ENCODE results near the gene ALKAL2.

Gene ALKAL2

GRCh38 chr2:271917-272316 lies 16.0 kb downstream of the ALKAL2 start:
- DNase-seq (ENCODE audit: low read depth in 1 of 2, low spot score in 1 of 2) = no peak

- no peak for DNase-seq (ENCODE audit: low read depth in 1 of 2, low spot score in 1 of 2)
Measured at GRCh38 chr2:270861-271260, 17.0 kb downstream of the ALKAL2 start.

GRCh38 chr2:269356-270030 lies 18.4 kb downstream of the ALKAL2 start:
- DNase-seq (ENCODE audit: low read depth in 1 of 2, low spot score in 1 of 2) = no peak

GRCh38 chr2:268323-268722 lies 19.6 kb downstream of the ALKAL2 start:
- no peak for DNase-seq (ENCODE audit: low read depth in 1 of 2, low spot score in 1 of 2)

- DNase-seq (ENCODE audit: low read depth in 1 of 2, low spot score in 1 of 2) = peak; percentile 88 to 94
Measured at GRCh38 chr2:264493-265468, 23.1 kb downstream of the ALKAL2 start, which contains the start of gene ACP1. TSS of gene ACP1 (plus strand) at chr2:264947. CDS start at chr2:264965, 18 bp downstream.

GRCh38 chr2:263774-264492 lies 24.0 kb downstream of the ALKAL2 start, which contains the start of gene SH3YL1:
TSS of gene SH3YL1 (minus strand) at chr2:264032. CDS start at chr2:263984, 48 bp downstream.
- peak; percentile 44 to 45 for DNase-seq (ENCODE audit: low read depth in 1 of 2, low spot score in 1 of 2)

GRCh38 chr2:263022-263738 lies 24.7 kb downstream of the ALKAL2 start:
- DNase-seq (ENCODE audit: low read depth in 1 of 2, low spot score in 1 of 2) = no peak

GRCh38 chr2:262117-262516 lies 25.8 kb downstream of the ALKAL2 start:
- DNase-seq (ENCODE audit: low read depth in 1 of 2, low spot score in 1 of 2) = no peak

- DNase-seq (ENCODE audit: low read depth in 1 of 2, low spot score in 1 of 2) = no peak
Measured at GRCh38 chr2:260507-261161, 27.3 kb downstream of the ALKAL2 start.

- no peak for DNase-seq (ENCODE audit: low read depth in 1 of 2, low spot score in 1 of 2)
Measured at GRCh38 chr2:259789-260331, 28.0 kb downstream of the ALKAL2 start.

- no peak for DNase-seq (ENCODE audit: low read depth in 1 of 2, low spot score in 1 of 2)
Measured at GRCh38 chr2:258933-259332, 29.0 kb downstream of the ALKAL2 start.

- DNase-seq (ENCODE audit: low read depth in 1 of 2, low spot score in 1 of 2) = no peak
Measured at GRCh38 chr2:257842-258241, 30.0 kb downstream of the ALKAL2 start.

GRCh38 chr2:257429-257828 lies 30.5 kb downstream of the ALKAL2 start:
- no peak for DNase-seq (ENCODE audit: low read depth in 1 of 2, low spot score in 1 of 2)

GRCh38 chr2:256094-256493 lies 31.8 kb downstream of the ALKAL2 start:
- DNase-seq (ENCODE audit: low read depth in 1 of 2, low spot score in 1 of 2) = no peak

- no peak for DNase-seq (ENCODE audit: low read depth in 1 of 2, low spot score in 1 of 2)
Measured at GRCh38 chr2:255195-255594, 32.7 kb downstream of the ALKAL2 start.

GRCh38 chr2:254241-254640 lies 33.6 kb downstream of the ALKAL2 start:
- DNase-seq (ENCODE audit: low read depth in 1 of 2, low spot score in 1 of 2) = no peak

- no peak for DNase-seq (ENCODE audit: low read depth in 1 of 2, low spot score in 1 of 2)
Measured at GRCh38 chr2:253202-253638, 34.7 kb downstream of the ALKAL2 start.

GRCh38 chr2:252001-252602 lies 35.8 kb downstream of the ALKAL2 start:
- DNase-seq (ENCODE audit: low read depth in 1 of 2, low spot score in 1 of 2) = no peak

GRCh38 chr2:249538-250042 lies 38.3 kb downstream of the ALKAL2 start:
- no peak for DNase-seq (ENCODE audit: low read depth in 1 of 2, low spot score in 1 of 2)
